ENCODE data around the gene GABRG3.

- TF ChIP-seq POLR2A (IDR thresholded peaks at IDR 0.05) (no peak), CTCF (IDR thresholded peaks at IDR 0.05) (no peak)
These were observed 612.7 kb downstream of the GABRG3 start for GRCh38 chr15:27583651-27584050.

Data from adrenal gland (tissue), 5 donors.